IMR-90 (cell line): ENCODE data around the gene GPR180. TPM values are rescaled to one million over a fixed set of nuclear protein-coding genes. Genes with fewer than 3 reads are reported as not detected.

Experiments used
- ATAC-seq: fragments of 200-7000 bp; cut with Tn5 transposase; 2 replicates; pipeline ENCODE4 v1.9.1; 2020; ENCODE audit warnings: low read depth, mild to moderate bottlenecking, moderate library complexity
- BruUV-seq: library from RNA; stranded (reverse); fragments of 400-500 nt; replicated peaks from 2 replicates; lab custom pipeline; 2021; lab: Mats Ljungman, UMichigan
- CTCF ChIA-PET: fragments of 300-600 bp; formaldehyde crosslinking; extraction: SDS; loops from one replicate; lab custom pipeline; 2021; ENCODE audit warnings: antibody characterized with exemption; lab: Yijun Ruan, JAX
- POLR2A ChIA-PET: fragments of 300-600 bp; sonication (Branson Sonifier 250); formaldehyde crosslinking; loops from one replicate; lab custom pipeline; 2022; ENCODE audit warnings: antibody characterized with exemption; ENCODE audit not compliant: unreplicated experiment; lab: Charles Lee
- DNase-seq: peaks from one replicate; pipeline ENCODE4 v3.0.0; 2013
- H2AFZ ChIP-seq: replicated peaks from 2 replicates; pipeline ENCODE3; 2013; ENCODE audit warnings: low read length, mild to moderate bottlenecking; ENCODE audit not compliant: poor library complexity
- H2AK5ac ChIP-seq: 2 replicates; pipeline ENCODE4 v1.6.1; 2013; ENCODE audit warnings: low read depth, low read length, inconsistent platforms
- H2AK9ac ChIP-seq: replicated peaks from 2 replicates; pipeline ENCODE3; 2013; ENCODE audit warnings: mild to moderate bottlenecking, low read depth, low read length, moderate library complexity; ENCODE audit not compliant: poor library complexity
- H2BK120ac ChIP-seq: 2 replicates; pipeline ENCODE4 v1.6.1; 2013; ENCODE audit warnings: low read depth, low read length, inconsistent platforms
- H2BK15ac ChIP-seq: 3 replicates; pipeline ENCODE4 v1.6.1; 2013; ENCODE audit warnings: low read depth, low read length, inconsistent platforms
- H2BK20ac ChIP-seq: 2 replicates; pipeline ENCODE4 v1.6.1; 2013; ENCODE audit warnings: low read depth, mild to moderate bottlenecking, inconsistent platforms, low read length, moderate library complexity
- H2BK5ac ChIP-seq: 2 replicates; pipeline ENCODE4 v1.6.1; 2013; ENCODE audit warnings: mild to moderate bottlenecking, low read depth, low read length, inconsistent platforms; ENCODE audit not compliant: poor library complexity, severe bottlenecking
- H3K14ac ChIP-seq: replicated peaks from 2 replicates; pipeline ENCODE4 v1.6.1; 2013; ENCODE audit warnings: low read depth, low read length, inconsistent platforms
- H3K18ac ChIP-seq: 2 replicates; pipeline ENCODE4 v1.6.1; 2013; ENCODE audit warnings: low read depth, low read length, control low read depth
- H3K23ac ChIP-seq: 2 replicates; pipeline ENCODE4 v1.6.1; 2013; ENCODE audit warnings: low read depth, low read length, inconsistent platforms
- H3K27ac ChIP-seq: 2 replicates; pipeline ENCODE4 v1.5.1; 2013; ENCODE audit warnings: mild to moderate bottlenecking, control low read depth, low read length; ENCODE audit not compliant: insufficient read depth
- H3K27me3 ChIP-seq: 2 replicates; pipeline ENCODE4 v1.6.1; 2013; ENCODE audit warnings: low read length; ENCODE audit not compliant: control insufficient read depth, insufficient read depth
- H3K36me3 ChIP-seq: 2 replicates; pipeline ENCODE4 v1.6.1; 2013; ENCODE audit warnings: low read length, mixed read lengths; ENCODE audit not compliant: control insufficient read depth, insufficient read depth
- H3K4ac ChIP-seq: 2 replicates; pipeline ENCODE4 v1.6.1; 2013; ENCODE audit warnings: low read depth, low read length, inconsistent platforms
- H3K4me1 ChIP-seq: 2 replicates; pipeline ENCODE4 v1.6.1; 2013; ENCODE audit warnings: low read length, mixed read lengths; ENCODE audit not compliant: control insufficient read depth, insufficient read depth
- H3K4me2 ChIP-seq: 2 replicates; pipeline ENCODE4 v1.6.1; 2013; ENCODE audit warnings: low read depth, mild to moderate bottlenecking, control low read depth, low read length, moderate library complexity
- H3K4me3 ChIP-seq: 2 replicates; pipeline ENCODE4 v1.5.1; 2013; ENCODE audit warnings: low read depth, mild to moderate bottlenecking, control low read depth, low read length, moderate library complexity; ENCODE audit not compliant: insufficient read depth
- H3K56ac ChIP-seq: 2 replicates; pipeline ENCODE4 v1.6.1; 2013; ENCODE audit warnings: low read length, inconsistent platforms; ENCODE audit not compliant: insufficient read depth; ENCODE audit errors: extremely low read depth
- H3K79me1 ChIP-seq, 2 experiments: 2 replicates each; pipeline ENCODE4 v1.6.1; 2013; ENCODE audit warnings: low read length in 2 of 2, inconsistent platforms in 1 of 2, low read depth in 1 of 2
- H3K9ac ChIP-seq: 2 replicates; pipeline ENCODE4 v1.6.1; 2013; ENCODE audit warnings: low read depth, low read length, control low read depth
- H3K9me1 ChIP-seq: 2 replicates; pipeline ENCODE4 v1.6.1; 2013; ENCODE audit warnings: low read length, inconsistent platforms; ENCODE audit not compliant: insufficient read depth
- H3K9me3 ChIP-seq: 2 replicates; pipeline ENCODE4 v1.6.1; 2013; ENCODE audit warnings: low read length; ENCODE audit not compliant: control insufficient read depth, insufficient read depth
- H4K20me1 ChIP-seq: 2 replicates; pipeline ENCODE4 v1.6.1; 2013; ENCODE audit warnings: low read length, inconsistent platforms; ENCODE audit not compliant: insufficient read depth
- H4K5ac ChIP-seq: 2 replicates; pipeline ENCODE4 v1.6.1; 2013; ENCODE audit warnings: mild to moderate bottlenecking, low read depth, low read length, control low read depth
- H4K8ac ChIP-seq, 2 experiments: 2 replicates each; pipeline ENCODE4 v1.6.1; 2013; ENCODE audit warnings: low read depth in 2 of 2, low read length in 2 of 2, control low read depth in 1 of 2, inconsistent platforms in 1 of 2
- H4K91ac ChIP-seq: 2 replicates; pipeline ENCODE4 v1.6.1; 2013; ENCODE audit warnings: low read depth, low read length, inconsistent platforms; ENCODE audit not compliant: insufficient read depth
- BHLHE40 ChIP-seq: fragments of 150-350 bp; IDR thresholded peaks from 2 replicates; pipeline ENCODE4 v1.6.1; 2016; ENCODE audit warnings: mild to moderate bottlenecking, low read depth, low read length
- CEBPB ChIP-seq: IDR thresholded peaks from 2 replicates; pipeline ENCODE4 v1.6.1; 2012; ENCODE audit warnings: low read depth, low read length, improper control_type of control experiment
- CHD1 ChIP-seq: IDR thresholded peaks from 2 replicates; pipeline ENCODE4 v1.6.1; 2012; ENCODE audit warnings: low read depth, low read length, improper control_type of control experiment
- FOS ChIP-seq: fragments of 150-350 bp; IDR thresholded peaks from 2 replicates; pipeline ENCODE4 v1.6.1; 2016; ENCODE audit warnings: low read depth, low read length
- MAFK ChIP-seq: IDR thresholded peaks from 2 replicates; pipeline ENCODE4 v1.6.1; 2012; ENCODE audit warnings: low read depth, low read length, improper control_type of control experiment
- MAZ ChIP-seq: IDR thresholded peaks from 2 replicates; pipeline ENCODE4 v1.6.1; 2012; ENCODE audit warnings: low read depth, mild to moderate bottlenecking, low read length, improper control_type of control experiment, moderate library complexity, borderline replicate concordance
- MXI1 ChIP-seq: IDR thresholded peaks from 2 replicates; pipeline ENCODE4 v1.6.1; 2012; ENCODE audit warnings: low read depth, mild to moderate bottlenecking, low read length, moderate library complexity, borderline replicate concordance
- NFE2L2 ChIP-seq: fragments of 150-350 bp; IDR thresholded peaks from 2 replicates; pipeline ENCODE4 v1.6.1; 2016; ENCODE audit warnings: low read depth, mild to moderate bottlenecking, low read length
- RAD21 ChIP-seq: IDR thresholded peaks from 2 replicates; pipeline ENCODE4 v1.6.1; 2012; ENCODE audit warnings: low read length, improper control_type of control experiment
- RCOR1 ChIP-seq: IDR thresholded peaks from 2 replicates; pipeline ENCODE4 v1.6.1; 2012; ENCODE audit warnings: mild to moderate bottlenecking, low read length, improper control_type of control experiment; ENCODE audit not compliant: insufficient replicate concordance
- RFX5 ChIP-seq: IDR thresholded peaks from 2 replicates; pipeline ENCODE4 v1.8.0; 2012; ENCODE audit warnings: low read depth, mild to moderate bottlenecking, low read length, moderate library complexity
- SMC3 ChIP-seq: fragments of 150-350 bp; IDR thresholded peaks from 2 replicates; pipeline ENCODE4 v1.6.1; 2016; ENCODE audit warnings: low read depth, mild to moderate bottlenecking, antibody characterized with exemption, low read length, moderate library complexity
- USF2 ChIP-seq: fragments of 150-350 bp; IDR thresholded peaks from 2 replicates; pipeline ENCODE4 v1.6.1; 2017; ENCODE audit warnings: mild to moderate bottlenecking, antibody characterized with exemption, low read length, low read depth
- WGBS, 2 experiments: methylation state at CpG; one replicate each; pipeline versions ENCODE4 v1.1.5 to v1.1.7; 2013; ENCODE audit warnings: missing lambda C conversion rate in 2 of 2; ENCODE audit not compliant: insufficient read length in 1 of 2; ENCODE audit errors: extremely low coverage in 2 of 2; 5-methylcytosine and 5-hydroxymethylcytosine counted together
- dilution Hi-C: fragments of 300-500 bp; cut with HindIII; formaldehyde crosslinking; loops from one replicate; pipeline ENCODE4 v1.14.3; 2018; ENCODE audit warnings: low sequenced_read_pairs; ENCODE audit not compliant: unreplicated experiment
- in situ Hi-C: fragments of 300-500 bp; cut with MboI; formaldehyde crosslinking; loops from 3 replicates; pipeline ENCODE4 v1.14.3; 2019; ENCODE audit warnings: low sequenced_read_pairs, inconsistent platforms, mixed read lengths
- intact Hi-C: fragments of 100-400 bp; cut with micrococcal nuclease; formaldehyde crosslinking; loops from 2 replicates; pipeline ENCODE4 v1.10.0; 2022
- polyA plus RNA-seq, 3 experiments: library from polyadenylated mRNA; depleted of rRNA; stranded (reverse); fragments of >200 nt; gene quantifications; 2 replicates each; pipeline ENCODE4 v1.2.3, GENCODE V29; 2012; ENCODE audit warnings: low replicate concordance in 1 of 3
- total RNA-seq: library from RNA; depleted of rRNA; stranded (reverse); fragments of >200 nt; gene quantifications from 2 replicates; pipeline ENCODE4 v1.2.3, GENCODE V29; 2012
- TF ChIP-seq, protein P1 (sequence below): fragments of 150-350 bp; IDR thresholded peaks from 2 replicates; pipeline ENCODE4 v1.6.1; 2016; ENCODE audit warnings: low read depth, mild to moderate bottlenecking, low read length, moderate library complexity, borderline replicate concordance

Gene GPR180
- total and polyA plus RNA-seq, 2 of the 4 experiments (the other 2 are of a cell fraction), result 2.8 to 10.8 TPM

GRCh38 chr13:94567581-94567980, 34.1 kb upstream of the GPR180 start:
- dilution Hi-C loops, result no loop called here
- no peak for ATAC-seq
- CTCF ChIA-PET, result no interaction called here

More at GRCh38 chr13:94567581-94567980, 34.1 kb upstream of the GPR180 start:
- TF ChIP-seq CEBPB, result no peak
- TF ChIP-seq CHD1, result no peak
- no peak for TF ChIP-seq USF2
- TF ChIP-seq RAD21, result no peak
- TF ChIP-seq RFX5, result no peak
- no peak for TF ChIP-seq MXI1
- no peak for TF ChIP-seq SMC3
- no peak for TF ChIP-seq NFE2L2
- no peak for TF ChIP-seq MAZ
- TF ChIP-seq, protein P1, sequence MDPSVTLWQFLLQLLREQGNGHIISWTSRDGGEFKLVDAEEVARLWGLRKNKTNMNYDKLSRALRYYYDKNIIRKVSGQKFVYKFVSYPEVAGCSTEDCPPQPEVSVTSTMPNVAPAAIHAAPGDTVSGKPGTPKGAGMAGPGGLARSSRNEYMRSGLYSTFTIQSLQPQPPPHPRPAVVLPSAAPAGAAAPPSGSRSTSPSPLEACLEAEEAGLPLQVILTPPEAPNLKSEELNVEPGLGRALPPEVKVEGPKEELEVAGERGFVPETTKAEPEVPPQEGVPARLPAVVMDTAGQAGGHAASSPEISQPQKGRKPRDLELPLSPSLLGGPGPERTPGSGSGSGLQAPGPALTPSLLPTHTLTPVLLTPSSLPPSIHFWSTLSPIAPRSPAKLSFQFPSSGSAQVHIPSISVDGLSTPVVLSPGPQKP, result no peak
- TF ChIP-seq RCOR1, result no peak
- TF ChIP-seq MAFK, result no peak
- no peak for TF ChIP-seq FOS
- no peak for TF ChIP-seq BHLHE40
- no peak overlapping the region for H3K14ac ChIP-seq
- no peaks in the 10 kb centered on the region for H3K79me1 ChIP-seq
- no peak overlapping the region for H3K9ac ChIP-seq
- intact Hi-C loops, result no loop called here
- DNase-seq, result no peak
- no peak overlapping the region for H2AFZ ChIP-seq
- no peak overlapping the region for H3K56ac ChIP-seq
- no peak overlapping the region for H3K4ac ChIP-seq
- H3K9me1 ChIP-seq, result no peaks in the 10 kb centered on the region
- no peak overlapping the region for H2BK15ac ChIP-seq
- no peak overlapping the region for H4K91ac ChIP-seq
- H3K27ac ChIP-seq, result no peak overlapping the region
- H3K23ac ChIP-seq, result no peak overlapping the region
- no peak overlapping the region for H3K4me3 ChIP-seq
- H4K5ac ChIP-seq, result no peak overlapping the region
- no peak overlapping the region for H3K18ac ChIP-seq
- no peak overlapping the region for H4K8ac ChIP-seq
- H3K27me3 ChIP-seq, result no peaks in the 10 kb centered on the region
- no peaks in the 10 kb centered on the region for H3K9me3 ChIP-seq
- H2AK5ac ChIP-seq, result no peak overlapping the region
- peaks cover 22% of the 10 kb centered on the region for H3K36me3 ChIP-seq
- no TSS peak for BruUV-seq
- H2BK5ac ChIP-seq, result no peak overlapping the region
- no peaks in the 10 kb centered on the region for H4K20me1 ChIP-seq
- no peak overlapping the region for H2AK9ac ChIP-seq
- H2BK20ac ChIP-seq, result no peak overlapping the region
- no peak overlapping the region for H3K4me2 ChIP-seq
- no peaks in the 10 kb centered on the region for H3K4me1 ChIP-seq
- no peak overlapping the region for H2BK120ac ChIP-seq
- in situ Hi-C loops, result no loop called here
- POLR2A ChIA-PET, result no interaction called here
- 92% methylated on average over 3 of the region's 3 CpGs; no CpG with 5 or more reads in 1 of the 2 experiments for WGBS, 2 experiments
